Lung (tissue), 12 donors: ENCODE data around the gene FSTL5. TPM values are rescaled to one million over a fixed set of nuclear protein-coding genes. Genes with fewer than 3 reads are reported as not detected.
A peak's percentile ranks its signal among the peaks of the same experiment; 100 is the strongest.

Experiments
- ATAC-seq: fragments of 200-7000 bp; cut with Tn5 transposase; one replicate; pipeline ENCODE4 v1.9.1; 2020; ENCODE audit warnings: moderate number of reproducible peaks; ENCODE audit not compliant: insufficient read depth, low FRiP score
- DNase-seq, 3 donors: peaks; one replicate each; pipeline ENCODE4 v3.0.0-alpha.2; 2013 to 2017
- H3K27ac ChIP-seq, 2 donors: one replicate each; pipeline ENCODE4 v1.5.1; 2013; ENCODE audit warnings: mild to moderate bottlenecking in 2 of 2, moderate library complexity in 2 of 2, control low read depth in 1 of 2, inconsistent platforms in 1 of 2, low read depth in 1 of 2, low read length in 1 of 2
- H3K27me3 ChIP-seq, 3 donors: one replicate each; pipeline ENCODE4 v1.5.1; 2013; ENCODE audit warnings: low read length in 2 of 3; ENCODE audit not compliant: control insufficient read depth in 3 of 3, insufficient read depth in 3 of 3
- H3K36me3 ChIP-seq, 4 donors: one replicate each; pipeline ENCODE4 v1.5.1; 2013; ENCODE audit warnings: low read length in 4 of 4, mild to moderate bottlenecking in 1 of 4, moderate library complexity in 1 of 4; ENCODE audit not compliant: control insufficient read depth in 4 of 4, insufficient read depth in 4 of 4
- H3K4me1 ChIP-seq, 5 donors: one replicate each; pipeline ENCODE4 v1.5.1; 2013; ENCODE audit warnings: low read length in 5 of 5, mild to moderate bottlenecking in 2 of 5, moderate library complexity in 1 of 5; ENCODE audit not compliant: control insufficient read depth in 5 of 5, insufficient read depth in 5 of 5
- H3K4me3 ChIP-seq: one replicate; pipeline ENCODE4 v1.5.1; 2013; ENCODE audit warnings: mild to moderate bottlenecking, control low read depth, moderate library complexity
- H3K9ac ChIP-seq, 2 donors: one replicate each; pipeline ENCODE4 v1.5.1; 2013; ENCODE audit warnings: low read length in 2 of 2, control low read depth in 1 of 2; ENCODE audit not compliant: insufficient read depth in 1 of 2
- H3K9me3 ChIP-seq, 4 donors: one replicate each; pipeline ENCODE4 v1.5.1; 2013; ENCODE audit warnings: low read length in 3 of 4, mild to moderate bottlenecking in 1 of 4, moderate library complexity in 1 of 4; ENCODE audit not compliant: control insufficient read depth in 4 of 4, insufficient read depth in 3 of 4
- WGBS, 2 donors: extraction: QIAGEN DNeasy Blood & Tissue Kit; methylation state at CpG; one replicate each; pipeline ENCODE4 v1.1.7; 2013; 5-methylcytosine and 5-hydroxymethylcytosine counted together
- polyA plus RNA-seq, 2 donors: library from polyadenylated mRNA; stranded (reverse); fragments of 200-250 nt; gene quantifications; one replicate each; pipeline ENCODE4 v1.2.1, GENCODE V29; 2013
- total RNA-seq, 2 donors: library from RNA; depleted of rRNA in 1 of 2; stranded (reverse); fragments of >200 nt in 1 of 2; gene quantifications; one replicate each; pipeline ENCODE4 v1.2.1, GENCODE V29; 2014 to 2021
- TF ChIP-seq, protein P1 (sequence below): IDR thresholded peaks from 2 replicates; pipeline ENCODE4 v1.5.1; 2012; ENCODE audit warnings: mild to moderate bottlenecking; ENCODE audit errors: control extremely low read depth, extremely low read depth
- donor health status: control.
- donor health status: control.
- donor health status: Bipolar disorder and iron deficiency.
- donor health status: healthy.
- donor health status: DM: yes; HTN: yes; CAD: no.

FSTL5 gene
- total and polyA plus RNA-seq, 4 donors = 0.23 TPM; not detected in 3

DNA sequence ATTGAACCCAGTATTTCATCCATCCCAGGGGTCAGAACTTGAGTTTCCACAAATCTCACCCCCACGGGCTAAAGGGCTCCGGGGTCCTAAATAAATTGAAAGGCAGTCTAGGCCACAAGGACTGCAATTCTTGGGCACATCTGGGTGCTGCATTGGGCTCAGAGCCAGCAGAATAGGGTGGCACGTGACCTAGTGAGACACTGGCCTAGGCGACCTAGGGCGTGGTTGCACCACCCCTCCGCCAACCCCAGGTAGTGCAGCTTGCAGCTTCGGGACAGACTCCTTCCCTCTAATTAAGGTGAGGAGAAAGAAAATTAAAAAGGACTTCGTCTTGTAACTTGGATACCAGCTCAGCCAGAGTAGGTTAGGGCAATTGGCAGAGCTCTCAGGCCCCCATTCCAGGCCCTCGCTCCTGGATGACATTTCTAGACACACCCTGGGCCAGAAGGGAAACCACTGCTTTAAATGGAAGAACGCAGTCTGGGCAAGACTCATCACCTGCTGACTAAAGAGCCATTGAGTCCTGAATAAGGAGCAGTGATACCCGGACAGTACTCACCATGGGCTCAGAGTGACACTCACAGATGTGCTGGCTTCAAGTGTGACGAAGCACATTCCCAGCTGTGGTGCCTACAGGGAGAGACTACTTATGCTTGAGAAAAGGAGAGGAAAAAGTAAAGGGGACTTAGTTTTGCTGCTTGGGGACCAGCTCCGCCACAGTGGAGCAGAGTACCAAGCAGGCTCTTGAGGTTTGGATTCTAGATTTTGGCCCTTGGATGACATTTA lies 735.4 kb downstream of the FSTL5 start:
- H3K9me3 ChIP-seq = no peaks in the 10 kb centered on the region
- H3K4me1 ChIP-seq = no peaks in the 10 kb centered on the region
- TF ChIP-seq, protein P1, sequence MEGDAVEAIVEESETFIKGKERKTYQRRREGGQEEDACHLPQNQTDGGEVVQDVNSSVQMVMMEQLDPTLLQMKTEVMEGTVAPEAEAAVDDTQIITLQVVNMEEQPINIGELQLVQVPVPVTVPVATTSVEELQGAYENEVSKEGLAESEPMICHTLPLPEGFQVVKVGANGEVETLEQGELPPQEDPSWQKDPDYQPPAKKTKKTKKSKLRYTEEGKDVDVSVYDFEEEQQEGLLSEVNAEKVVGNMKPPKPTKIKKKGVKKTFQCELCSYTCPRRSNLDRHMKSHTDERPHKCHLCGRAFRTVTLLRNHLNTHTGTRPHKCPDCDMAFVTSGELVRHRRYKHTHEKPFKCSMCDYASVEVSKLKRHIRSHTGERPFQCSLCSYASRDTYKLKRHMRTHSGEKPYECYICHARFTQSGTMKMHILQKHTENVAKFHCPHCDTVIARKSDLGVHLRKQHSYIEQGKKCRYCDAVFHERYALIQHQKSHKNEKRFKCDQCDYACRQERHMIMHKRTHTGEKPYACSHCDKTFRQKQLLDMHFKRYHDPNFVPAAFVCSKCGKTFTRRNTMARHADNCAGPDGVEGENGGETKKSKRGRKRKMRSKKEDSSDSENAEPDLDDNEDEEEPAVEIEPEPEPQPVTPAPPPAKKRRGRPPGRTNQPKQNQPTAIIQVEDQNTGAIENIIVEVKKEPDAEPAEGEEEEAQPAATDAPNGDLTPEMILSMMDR = no peak
- no peaks in the 10 kb centered on the region for H3K27me3 ChIP-seq
- H3K27ac ChIP-seq = no peak overlapping the region
- DNase-seq (no peak), ATAC-seq (no peak)
- no peaks in the 10 kb centered on the region for H3K36me3 ChIP-seq
- no peak overlapping the region for H3K9ac ChIP-seq
- no peak overlapping the region for H3K4me3 ChIP-seq
- 81 to 96% methylated on average over 13 of the region's 13 CpGs for whole genome bisulfite sequencing, 2 donors

DNA sequence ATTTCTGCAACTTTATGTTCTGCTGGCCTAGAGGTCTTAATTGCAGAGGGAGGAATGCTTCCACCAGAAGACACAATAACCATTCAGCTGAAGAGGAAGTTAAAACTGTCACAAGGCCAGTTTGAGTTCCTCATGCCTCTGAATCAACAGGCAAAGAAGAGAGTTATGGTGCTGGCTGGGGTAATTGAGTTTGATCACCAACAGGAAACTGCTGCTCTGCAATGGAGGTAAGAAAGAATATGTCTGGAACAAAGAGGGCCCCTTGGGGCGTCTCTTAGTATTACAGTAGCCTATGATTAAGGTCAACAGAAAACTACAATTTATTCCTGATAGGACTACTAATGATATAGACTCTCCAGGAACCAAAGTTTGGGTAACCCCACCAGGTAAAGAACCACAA lies 744.0 kb downstream of the FSTL5 start:
- H3K27me3 ChIP-seq = no peaks in the 10 kb centered on the region
- no peaks in the 10 kb centered on the region for H3K36me3 ChIP-seq
- TF ChIP-seq, protein P1 = no peak
- H3K27ac ChIP-seq = no peak overlapping the region
- WGBS, 2 donors = 35 to 40% methylated on average over 1 of the region's 1 CpG
- H3K4me3 ChIP-seq = no peak overlapping the region
- H3K9me3 ChIP-seq = no peaks in the 10 kb centered on the region
- ATAC-seq = no peak
- peak in 2 of 3 donors; percentile 26 for DNase-seq
- H3K4me1 ChIP-seq = no peaks in the 10 kb centered on the region
- no peak overlapping the region for H3K9ac ChIP-seq

DNA sequence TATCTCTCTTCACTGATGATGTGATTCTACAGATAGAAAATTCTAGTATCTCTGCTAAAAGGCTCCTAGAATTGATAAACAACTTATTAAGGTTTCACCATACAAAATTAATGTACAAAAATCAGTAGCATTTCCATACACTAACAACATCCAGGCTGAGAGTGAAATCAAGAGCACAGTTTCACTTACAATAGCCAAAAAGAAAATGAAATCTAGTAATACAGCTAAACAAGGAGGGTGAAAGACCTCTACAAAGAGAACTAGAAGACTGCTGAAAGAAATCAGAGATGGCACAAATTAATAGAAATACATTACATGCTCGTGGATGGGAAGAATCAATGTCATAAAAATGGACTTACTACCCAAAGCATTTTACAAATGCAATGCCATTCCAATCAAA lies 751.9 kb downstream of the FSTL5 start:
- 63 to 77% methylated on average over 1 of the region's 1 CpG for WGBS, 2 donors
- DNase-seq = no peak
- Histone ChIP-seq H3K27ac (no peak overlapping the region), H3K4me1 (no peaks in the 10 kb centered on the region), H3K9me3 (no peaks in the 10 kb centered on the region), H3K36me3 (no peaks in the 10 kb centered on the region), H3K27me3 (no peaks in the 10 kb centered on the region), H3K9ac (no peak overlapping the region), H3K4me3 (no peak overlapping the region)
- no peak for ATAC-seq
- TF ChIP-seq, protein P1 = no peak
